Spleen (tissue), 7 donors: ENCODE measurements around the gene GPC4.

Experiments used
- POLR2A ChIP-seq, 3 donors: fragments of 450-650 bp; IDR thresholded peaks; one replicate each; pipeline ENCODE4 v1.5.1; 2017; ENCODE audit warnings: antibody characterized with exemption in 3 of 3, mild to moderate bottlenecking in 1 of 3
- POLR2AphosphoS5 ChIP-seq, 3 donors: sonication (generic); formaldehyde crosslinking; IDR thresholded peaks; one replicate each; pipeline ENCODE4 v1.5.1; 2017; ENCODE audit warnings: antibody characterized with exemption in 3 of 3
- TF ChIP-seq, protein P1 (sequence below), 11 experiments: fragments of 200-600 bp in 7 of 11; fragments of 450-650 bp in 4 of 11; sonication (generic) in 4 of 11; IDR thresholded peaks in 8 of 11; conservative IDR thresholded peaks in 3 of 11; 1 replicate in 7 of 11; 2 replicates in 4 of 11; pipeline versions ENCODE4 v1.4.0 to v1.8.0; 2016 to 2021; ENCODE audit warnings: antibody characterized with exemption in 11 of 11, inconsistent platforms in 4 of 11, mild to moderate bottlenecking in 1 of 11
- donor health status: DM: no; HTN: no; CAD: no; lungs with moderate emphysema.
- donor health status: DM: no; HTN: no; CAD: no.
- donor health status: DM: no; HTN: no; CAD: no.

DNA sequence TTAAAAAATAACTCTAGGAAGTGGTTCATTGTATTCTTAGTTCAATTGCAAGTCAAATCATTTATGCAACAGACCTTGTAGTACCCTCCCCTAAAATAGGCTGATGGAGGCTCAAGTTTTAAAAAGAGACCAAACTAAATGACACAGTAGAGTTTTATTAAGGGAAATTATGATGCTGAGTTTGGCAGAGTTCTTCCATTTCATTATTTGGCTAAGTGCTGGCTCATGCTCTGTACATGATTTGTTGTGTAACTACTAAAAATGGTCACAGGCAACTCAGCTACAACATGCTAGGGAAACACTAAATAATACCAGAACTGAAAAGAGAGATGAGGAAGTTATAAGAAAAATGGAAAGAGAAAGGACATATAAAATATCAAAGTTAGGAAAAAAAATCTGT lies 101.0 kb downstream of the GPC4 start:
- TF ChIP-seq, protein P1, sequence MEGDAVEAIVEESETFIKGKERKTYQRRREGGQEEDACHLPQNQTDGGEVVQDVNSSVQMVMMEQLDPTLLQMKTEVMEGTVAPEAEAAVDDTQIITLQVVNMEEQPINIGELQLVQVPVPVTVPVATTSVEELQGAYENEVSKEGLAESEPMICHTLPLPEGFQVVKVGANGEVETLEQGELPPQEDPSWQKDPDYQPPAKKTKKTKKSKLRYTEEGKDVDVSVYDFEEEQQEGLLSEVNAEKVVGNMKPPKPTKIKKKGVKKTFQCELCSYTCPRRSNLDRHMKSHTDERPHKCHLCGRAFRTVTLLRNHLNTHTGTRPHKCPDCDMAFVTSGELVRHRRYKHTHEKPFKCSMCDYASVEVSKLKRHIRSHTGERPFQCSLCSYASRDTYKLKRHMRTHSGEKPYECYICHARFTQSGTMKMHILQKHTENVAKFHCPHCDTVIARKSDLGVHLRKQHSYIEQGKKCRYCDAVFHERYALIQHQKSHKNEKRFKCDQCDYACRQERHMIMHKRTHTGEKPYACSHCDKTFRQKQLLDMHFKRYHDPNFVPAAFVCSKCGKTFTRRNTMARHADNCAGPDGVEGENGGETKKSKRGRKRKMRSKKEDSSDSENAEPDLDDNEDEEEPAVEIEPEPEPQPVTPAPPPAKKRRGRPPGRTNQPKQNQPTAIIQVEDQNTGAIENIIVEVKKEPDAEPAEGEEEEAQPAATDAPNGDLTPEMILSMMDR (IDR thresholded peaks at IDR 0.05 in 8 of 11, conservative IDR thresholded peaks at IDR 0.05 in 3 of 11) = no peak
- TF ChIP-seq POLR2AphosphoS5 (IDR thresholded peaks at IDR 0.05) = no peak
- TF ChIP-seq POLR2A (IDR thresholded peaks at IDR 0.05) = no peak
